ACHN (cell line): ENCODE measurements around the gene CCNG2.
A peak's percentile ranks its signal among the peaks of the same experiment; 100 is the strongest.

Experiments
- DNase-seq: peaks from one replicate; pipeline ENCODE4 v3.0.0-alpha.2; 2015
- in situ Hi-C: cut with HindIII; loops from 2 replicates; pipeline ENCODE4 v1.10.0; 2017; ENCODE audit warnings: low sequenced_read_pairs, low pct_ligation_motif_present, low pct_unique_long_range_greater_than_20kb

The CCNG2 gene

GRCh38 chr4:77193511-77194102 lies 36.6 kb downstream of the CCNG2 start:
- in situ Hi-C loops: loop anchor here (25.0 kb wide), 1 partner anchor 106 kb away; the partner anchor contains the start of gene CCNI
- DNase-seq: no peak

- in situ Hi-C loops: loop anchor here (25.0 kb wide), 1 partner anchor 107 kb away; the partner anchor contains the start of gene CCNI
These were observed 37.4 kb downstream of the CCNG2 start for GRCh38 chr4:77194366-77194765.

GRCh38 chr4:77194989-77195388 lies 38.0 kb downstream of the CCNG2 start:
- no peak for DNase-seq
- in situ Hi-C loops: loop anchor here (25.0 kb wide), 1 partner anchor 108 kb away; the partner anchor contains the start of gene CCNI

More at GRCh38 chr4:77194366-77194765, 37.4 kb downstream of the CCNG2 start:
- no peak for DNase-seq

DNA sequence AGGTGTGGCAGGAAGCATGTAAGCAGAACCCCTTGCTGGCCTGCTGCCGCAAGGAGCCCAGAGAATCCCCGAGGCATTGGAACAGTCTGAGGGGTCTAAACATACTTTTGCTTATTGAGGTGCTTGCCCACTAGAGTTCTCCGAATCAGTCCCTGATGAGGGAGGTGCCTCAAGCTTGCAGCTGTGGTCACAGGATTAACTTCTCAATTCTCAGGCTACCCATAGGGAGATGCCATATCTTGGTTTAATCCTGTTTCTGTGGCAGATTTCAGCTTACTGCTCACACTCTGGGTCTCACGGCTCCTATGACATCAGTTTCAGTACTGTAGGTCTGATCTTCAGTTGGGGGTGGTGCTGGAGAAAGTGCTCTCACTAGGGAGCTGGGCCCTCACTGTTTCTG lies 39.9 kb downstream of the CCNG2 start:
- in situ Hi-C loops: loop anchor here (25.0 kb wide), 1 partner anchor 110 kb away; the partner anchor contains the start of gene CCNI

DNA sequence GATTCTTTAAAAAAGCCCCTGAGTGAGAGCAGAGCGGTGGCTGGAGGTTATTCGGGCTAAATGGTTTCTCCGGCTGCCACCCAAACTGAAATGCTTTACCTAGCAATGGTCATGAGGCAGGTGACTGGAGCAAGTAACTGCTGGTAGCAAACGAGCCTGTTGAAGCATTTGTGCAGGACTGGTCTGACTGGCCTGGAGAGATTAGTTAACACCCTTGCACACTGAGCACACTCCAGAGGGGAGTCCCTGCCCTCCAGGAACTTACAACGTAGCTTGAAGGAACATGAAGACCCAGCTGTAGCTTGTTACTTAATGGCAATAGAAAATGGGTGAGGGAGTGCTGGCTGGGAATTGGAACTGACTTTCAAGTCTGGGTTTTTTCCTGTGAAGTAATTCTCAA lies 40.4 kb downstream of the CCNG2 start:
- DNase-seq: no peak
- in situ Hi-C loops: loop anchor here (25.0 kb wide), 1 partner anchor 110 kb away; the partner anchor contains the start of gene CCNI

More for the DNA sequence above, 39.9 kb downstream of the CCNG2 start:
- no peak for DNase-seq

DNA sequence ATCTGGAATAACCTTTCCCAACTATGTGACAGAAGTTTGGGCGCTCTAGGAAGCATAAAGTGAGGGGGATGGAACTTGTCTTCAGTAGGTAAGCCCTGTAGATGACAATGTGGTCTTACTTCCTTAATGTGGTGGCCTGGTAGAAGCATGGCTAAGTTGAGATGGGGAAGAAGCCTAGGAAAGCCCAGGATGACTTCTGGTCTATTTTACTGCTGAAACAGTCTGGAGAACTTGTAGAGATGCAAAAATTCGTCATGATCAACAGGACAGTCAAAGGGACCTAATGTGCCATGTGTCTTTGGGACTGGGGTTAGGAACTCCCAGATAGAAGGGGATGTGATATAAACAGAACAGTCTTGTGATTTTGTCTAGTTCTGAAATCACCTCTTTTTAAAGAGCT lies 40.8 kb downstream of the CCNG2 start:
- in situ Hi-C loops: loop anchor here (25.0 kb wide), 1 partner anchor 111 kb away; the partner anchor contains the start of gene CCNI
- DNase-seq: no peak

DNA sequence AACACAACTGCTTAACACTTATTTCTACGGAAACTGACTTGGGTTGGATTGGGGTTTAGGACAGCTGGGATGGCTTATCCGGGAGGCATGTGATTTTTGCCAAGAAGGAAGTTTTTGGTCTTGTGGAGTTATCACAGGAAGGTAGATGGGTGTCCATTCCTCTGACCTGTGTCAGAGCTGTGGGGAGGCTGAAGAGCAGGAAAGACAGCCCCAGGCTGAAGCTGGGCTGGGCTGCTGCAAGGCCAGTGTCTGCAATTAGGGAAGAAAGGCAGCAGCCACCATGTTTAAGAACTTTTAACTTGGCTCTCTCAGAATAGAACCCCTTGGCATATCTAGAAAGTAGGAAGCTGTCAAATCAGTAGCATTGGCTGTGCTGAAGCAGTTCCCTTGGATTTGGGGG lies 42.3 kb downstream of the CCNG2 start:
- no peak for DNase-seq
- in situ Hi-C loops: loop anchor here (25.0 kb wide), 1 partner anchor 112 kb away; the partner anchor contains the start of gene CCNI

DNA sequence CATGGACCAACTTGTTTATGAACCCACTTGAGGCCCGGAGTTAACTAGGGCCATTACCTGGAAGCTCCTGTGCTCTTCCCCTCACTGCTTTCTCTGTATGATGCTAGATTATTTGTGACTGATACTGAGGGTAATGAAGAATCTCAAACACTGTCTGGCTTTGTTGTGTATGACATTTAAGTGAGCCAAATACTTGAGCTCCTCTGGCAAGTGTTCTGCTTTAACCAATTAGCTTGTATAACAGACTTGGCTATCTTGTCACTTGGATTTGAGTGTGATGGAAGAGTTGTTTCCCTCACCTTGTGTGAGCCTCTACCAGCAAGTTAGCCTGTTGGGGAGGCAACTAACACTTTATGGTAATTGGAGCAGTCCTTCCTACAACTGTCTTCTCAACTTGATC lies 42.7 kb downstream of the CCNG2 start:
- in situ Hi-C loops: loop anchor here (25.0 kb wide), 1 partner anchor 112 kb away; the partner anchor contains the start of gene CCNI
- DNase-seq: no peak

DNA sequence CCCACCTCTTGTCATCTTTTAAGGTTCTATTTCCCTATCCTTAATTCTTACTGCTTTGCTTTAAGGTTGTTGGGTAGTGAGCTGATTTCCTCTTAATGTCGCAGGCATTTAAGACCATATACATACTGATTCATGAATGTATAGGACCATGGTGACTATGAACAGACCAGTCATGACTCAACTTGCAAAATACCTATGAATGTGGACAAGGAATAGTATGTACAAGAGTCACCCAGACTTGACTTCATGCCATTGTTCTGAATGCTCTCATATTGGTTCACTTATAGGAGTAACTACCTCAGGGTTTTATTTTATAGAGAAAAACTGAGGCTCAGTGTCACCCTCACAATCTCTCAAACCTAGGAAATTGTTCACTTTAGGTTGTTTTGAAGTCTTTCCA lies 44.3 kb downstream of the CCNG2 start:
- in situ Hi-C loops: no loop called here
- DNase-seq: no peak

DNA sequence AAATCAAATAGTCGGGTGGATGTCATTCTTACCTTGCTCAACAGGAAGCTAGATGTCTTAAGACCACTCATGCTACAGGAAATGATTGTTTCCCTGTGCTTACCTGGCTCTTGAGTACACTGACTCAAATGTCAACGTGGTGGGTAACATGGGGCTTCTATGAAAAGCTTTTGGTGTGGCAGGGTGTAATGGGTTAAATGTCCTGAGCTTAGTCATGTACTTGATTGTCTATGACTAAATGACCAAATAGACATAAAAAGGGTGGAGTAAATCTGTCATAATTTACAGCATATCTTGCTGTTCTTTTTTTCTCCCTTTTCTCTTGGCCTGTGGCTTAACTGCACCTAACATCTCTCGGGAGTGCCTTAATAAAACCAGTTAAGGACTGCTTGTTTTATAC lies 44.9 kb downstream of the CCNG2 start:
- in situ Hi-C loops: no loop called here
- DNase-seq: no peak

DNA sequence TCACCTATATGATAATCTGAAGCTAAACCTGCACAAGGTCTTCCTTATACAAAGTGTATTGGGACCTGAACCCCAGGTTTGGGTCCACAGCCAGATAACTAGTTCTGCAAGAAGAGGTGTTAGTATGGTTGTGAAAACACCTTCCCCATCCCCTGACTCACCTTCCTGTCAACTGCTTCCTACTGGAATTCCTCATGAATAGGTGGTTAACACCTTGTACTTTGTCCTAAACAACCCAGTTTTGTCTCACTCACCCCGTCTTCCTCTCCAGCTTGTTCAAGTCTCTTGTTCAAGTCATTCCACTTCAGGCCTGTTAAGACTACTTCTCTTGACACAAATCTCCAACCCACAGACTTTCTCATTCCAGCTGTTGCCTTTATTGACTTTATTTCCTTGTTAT lies 45.5 kb downstream of the CCNG2 start:
- no peak for DNase-seq
- in situ Hi-C loops: no loop called here

DNA sequence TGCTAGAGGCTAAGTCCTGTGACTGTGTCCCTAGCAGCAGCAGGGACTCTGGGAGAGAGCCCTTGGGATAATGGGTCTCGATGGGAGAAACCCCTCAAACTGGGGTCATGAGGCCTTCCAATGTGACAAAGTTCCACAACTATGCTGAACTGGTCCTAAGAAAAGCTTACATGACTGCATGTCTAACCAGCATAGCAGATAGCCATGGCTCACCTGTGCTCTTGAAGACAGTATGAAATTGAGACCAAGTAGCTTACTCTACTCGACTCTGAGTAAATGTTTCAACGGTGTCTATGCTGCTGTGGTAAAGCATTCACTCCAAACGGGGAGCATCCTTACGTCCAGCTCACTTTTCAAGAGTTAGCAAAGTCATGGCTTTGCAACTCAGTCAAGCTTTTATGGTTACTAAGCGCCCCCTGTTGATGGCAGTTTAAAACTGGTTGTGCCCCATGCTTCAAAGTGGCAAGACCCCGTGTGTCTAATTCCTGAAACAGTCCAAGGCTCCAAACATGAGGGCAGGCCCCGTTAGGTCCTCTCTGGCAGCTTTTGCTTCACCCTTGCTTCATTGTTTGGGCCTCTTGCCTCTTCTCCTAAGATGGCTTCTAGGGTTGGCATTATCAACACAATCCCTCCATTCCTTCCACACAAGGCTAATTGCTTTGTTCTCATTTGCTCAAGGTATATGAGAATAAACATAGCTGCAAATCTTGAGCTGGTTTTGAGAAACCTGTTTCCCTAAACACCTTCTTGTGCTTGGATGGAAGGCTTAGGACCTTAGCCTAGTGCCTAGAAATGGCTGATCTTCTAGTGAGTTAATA lies 46.6 kb downstream of the CCNG2 start:
- in situ Hi-C loops: no loop called here
- peak; percentile 72 for DNase-seq

DNA sequence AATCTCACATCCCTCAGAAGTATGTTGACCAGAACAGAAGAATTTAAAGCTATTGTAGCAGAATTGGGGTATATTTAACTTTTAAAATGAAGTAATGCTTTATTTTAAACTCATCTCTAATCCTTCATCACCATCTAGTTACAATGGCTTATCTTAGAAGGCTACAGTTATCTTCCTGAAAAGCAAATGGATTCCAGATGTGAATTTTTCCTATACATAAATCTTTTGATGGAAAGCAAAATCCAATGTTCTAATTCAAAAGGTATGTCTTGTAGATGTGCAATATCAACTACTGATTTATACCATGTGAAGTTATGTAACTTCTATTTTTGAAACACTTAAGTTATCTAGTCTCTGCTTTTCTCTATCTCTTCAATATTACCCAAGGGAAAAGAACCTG lies 47.6 kb downstream of the CCNG2 start:
- in situ Hi-C loops: no loop called here
- no peak for DNase-seq

DNA sequence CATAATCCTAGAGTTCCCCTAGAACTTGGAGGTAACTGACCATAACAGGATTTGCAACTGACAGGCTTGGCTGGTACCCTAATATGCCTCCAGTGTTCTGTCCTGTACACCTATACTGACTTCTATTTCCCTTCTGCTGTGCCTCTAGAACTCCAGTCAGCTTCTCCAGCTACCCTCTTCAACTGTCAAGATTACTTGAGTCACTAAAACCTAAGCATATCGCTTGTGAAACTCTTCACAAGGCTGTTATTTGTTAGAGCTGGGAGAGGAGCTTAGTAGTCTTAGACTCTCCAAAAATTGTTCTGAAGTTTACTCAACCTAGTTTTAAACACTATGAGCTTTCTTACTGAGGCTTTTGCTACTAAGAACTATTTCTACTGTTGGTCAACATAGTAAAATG lies 52.0 kb downstream of the CCNG2 start:
- in situ Hi-C loops: no loop called here
- DNase-seq: no peak

- in situ Hi-C loops: no loop called here
- no peak for DNase-seq
These were observed 52.9 kb downstream of the CCNG2 start for GRCh38 chr4:77209936-77210335.

GRCh38 chr4:77215107-77215506 lies 58.1 kb downstream of the CCNG2 start:
- in situ Hi-C loops: no loop called here

DNA sequence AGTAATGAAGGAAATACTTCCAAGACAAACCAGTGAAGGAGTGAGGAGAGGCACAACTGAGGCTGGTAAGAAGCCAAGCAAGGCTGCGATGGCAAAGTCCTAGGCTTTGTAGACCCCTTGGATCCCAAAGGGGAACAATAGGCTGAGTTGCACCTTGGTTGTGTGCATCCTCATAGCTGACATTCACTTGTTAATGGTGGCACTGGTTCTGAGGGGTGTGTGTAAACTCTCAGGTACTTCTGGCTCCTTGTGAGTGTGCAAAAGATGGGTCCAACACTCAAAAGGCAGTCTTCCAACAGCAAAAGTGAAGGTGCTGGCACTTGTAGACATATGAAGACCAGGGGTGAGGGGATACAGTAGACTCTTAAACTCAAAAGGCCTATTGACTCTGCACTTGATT lies 60.5 kb downstream of the CCNG2 start:
- in situ Hi-C loops: no loop called here

More at GRCh38 chr4:77215107-77215506, 58.1 kb downstream of the CCNG2 start:
- no peak for DNase-seq

GRCh38 chr4:77219266-77219665 lies 62.3 kb downstream of the CCNG2 start:
- no peak for DNase-seq
- in situ Hi-C loops: no loop called here

More for the DNA sequence above, 60.5 kb downstream of the CCNG2 start:
- DNase-seq: no peak
